MM.1S (cell line): ENCODE measurements around the gene FMN2.

Experiments
- DNase-seq: peaks from one replicate; pipeline ENCODE4 v3.0.0-alpha.2; 2015
- H2AFZ ChIP-seq: fragments of 300-600 bp; sonication (generic); 2 replicates; pipeline ENCODE4 v1.6.0; 2016; ENCODE audit warnings: antibody characterized with exemption, low read length
- H3F3A ChIP-seq: fragments of 300-600 bp; sonication (generic); 2 replicates; pipeline ENCODE4 v1.6.1; 2016; ENCODE audit warnings: mild to moderate bottlenecking, antibody characterized with exemption, low read length, moderate library complexity, mixed read lengths; ENCODE audit not compliant: insufficient read depth
- H3K27ac ChIP-seq: fragments of 300-600 bp; sonication (generic); 2 replicates; pipeline ENCODE4 v1.5.1; 2016; ENCODE audit warnings: mild to moderate bottlenecking, low read length
- H3K27me3 ChIP-seq: fragments of 300-600 bp; sonication (generic); replicated peaks from 2 replicates; pipeline ENCODE4 v1.6.0; 2016; ENCODE audit warnings: low read length; ENCODE audit not compliant: insufficient read depth
- H3K36me3 ChIP-seq: fragments of 300-600 bp; sonication (generic); replicated peaks from 2 replicates; pipeline ENCODE4 v1.6.1; 2016; ENCODE audit warnings: mild to moderate bottlenecking, low read length, mixed read lengths; ENCODE audit not compliant: insufficient read depth
- H3K4me1 ChIP-seq: fragments of 300-600 bp; sonication (generic); 2 replicates; pipeline ENCODE4 v1.6.1; 2016; ENCODE audit warnings: low read length, mixed read lengths
- H3K4me2 ChIP-seq: fragments of 300-600 bp; sonication (generic); 2 replicates; pipeline ENCODE4 v1.6.0; 2016; ENCODE audit warnings: low read depth, low read length
- H3K4me3 ChIP-seq: fragments of 300-600 bp; sonication (generic); 2 replicates; pipeline ENCODE4 v1.5.1; 2016; ENCODE audit warnings: low read length, mixed read lengths
- H3K79me2 ChIP-seq: fragments of 300-600 bp; sonication (generic); 2 replicates; pipeline ENCODE4 v1.6.1; 2016; ENCODE audit warnings: mixed run types, low read length, mixed read lengths
- H3K9ac ChIP-seq: fragments of 300-600 bp; sonication (generic); 2 replicates; pipeline ENCODE4 v1.6.1; 2016; ENCODE audit warnings: low read length, mixed read lengths
- H3K9me2 ChIP-seq: fragments of 300-600 bp; sonication (generic); replicated peaks from 2 replicates; pipeline ENCODE4 v1.6.1; 2016; ENCODE audit warnings: mild to moderate bottlenecking, low read length, mixed read lengths; ENCODE audit not compliant: insufficient read depth
- H3K9me3 ChIP-seq: fragments of 300-600 bp; sonication (generic); replicated peaks from 2 replicates; pipeline ENCODE4 v1.6.1; 2016; ENCODE audit warnings: mild to moderate bottlenecking, low read length, mixed read lengths; ENCODE audit not compliant: insufficient read depth
- H4K20me1 ChIP-seq: fragments of 300-600 bp; sonication (generic); 2 replicates; pipeline ENCODE4 v1.6.1; 2016; ENCODE audit warnings: mild to moderate bottlenecking, low read length, moderate library complexity, mixed read lengths; ENCODE audit not compliant: insufficient read depth
- CTCF ChIP-seq: fragments of 300-600 bp; sonication (generic); IDR thresholded peaks from 2 replicates; pipeline ENCODE4 v1.5.1; 2016; ENCODE audit warnings: antibody characterized with exemption, low read length, mixed read lengths
- EZH2 ChIP-seq: fragments of 300-600 bp; sonication (generic); optimal IDR thresholded peaks from 2 replicates; pipeline ENCODE3; 2017; ENCODE audit warnings: low read depth, mild to moderate bottlenecking, antibody characterized with exemption, low read length, mixed read lengths
- EZH2phosphoT487 ChIP-seq: fragments of 300-600 bp; sonication (generic); IDR thresholded peaks from 2 replicates; pipeline ENCODE4 v1.6.1; 2018; ENCODE audit warnings: antibody characterized with exemption, low read length

The FMN2 gene

GRCh38 chr1:240148333-240148732, 56.6 kb downstream of the FMN2 start:
- no peaks in the 10 kb centered on the region for H4K20me1 ChIP-seq
- H3K4me3 ChIP-seq: no peak overlapping the region
- H2AFZ ChIP-seq: no peak overlapping the region
- no peaks in the 10 kb centered on the region for H3K79me2 ChIP-seq
- H3K9me2 ChIP-seq: no peaks in the 10 kb centered on the region
- H3K4me1 ChIP-seq: no peaks in the 10 kb centered on the region
- no peaks in the 10 kb centered on the region for H3K36me3 ChIP-seq
- TF ChIP-seq EZH2phosphoT487: no peak
- no peak for TF ChIP-seq CTCF
- no peak for TF ChIP-seq EZH2
- H3K4me2 ChIP-seq: no peak overlapping the region
- H3F3A ChIP-seq: no peaks in the 10 kb centered on the region
- DNase-seq: no peak
- H3K9me3 ChIP-seq: no peaks in the 10 kb centered on the region
- no peaks in the 10 kb centered on the region for H3K27me3 ChIP-seq
- no peak overlapping the region for H3K27ac ChIP-seq
- H3K9ac ChIP-seq: no peak overlapping the region

- no peaks in the 10 kb centered on the region for H3K4me1 ChIP-seq
- H3K9me2 ChIP-seq: no peaks in the 10 kb centered on the region
- H3K4me2 ChIP-seq: no peak overlapping the region
- H3K4me3 ChIP-seq: no peak overlapping the region
- H3K27ac ChIP-seq: no peak overlapping the region
- no peak overlapping the region for H3K9ac ChIP-seq
- TF ChIP-seq EZH2 (no peak), EZH2phosphoT487 (no peak), CTCF (peak; percentile 76)
- DNase-seq: peak; percentile 43
- H4K20me1 ChIP-seq: no peaks in the 10 kb centered on the region
- H3K27me3 ChIP-seq: no peaks in the 10 kb centered on the region
- H3F3A ChIP-seq: no peaks in the 10 kb centered on the region
- no peaks in the 10 kb centered on the region for H3K36me3 ChIP-seq
- no peaks in the 10 kb centered on the region for H3K79me2 ChIP-seq
- H3K9me3 ChIP-seq: no peaks in the 10 kb centered on the region
- no peak overlapping the region for H2AFZ ChIP-seq
Observed at GRCh38 chr1:240149484-240150094, 57.9 kb downstream of the FMN2 start.

GRCh38 chr1:240151136-240151735, 59.6 kb downstream of the FMN2 start:
- Histone ChIP-seq H3K79me2 (no peaks in the 10 kb centered on the region), H3K27ac (no peak overlapping the region), H3F3A (no peaks in the 10 kb centered on the region), H3K9me2 (no peaks in the 10 kb centered on the region), H3K4me2 (no peak overlapping the region), H3K9me3 (no peaks in the 10 kb centered on the region), H4K20me1 (no peaks in the 10 kb centered on the region), H3K4me3 (no peak overlapping the region), H3K4me1 (no peaks in the 10 kb centered on the region), H3K36me3 (no peaks in the 10 kb centered on the region), H2AFZ (no peak overlapping the region), H3K9ac (no peak overlapping the region), H3K27me3 (no peaks in the 10 kb centered on the region)
- no peak for TF ChIP-seq EZH2
- no peak for TF ChIP-seq EZH2phosphoT487
- no peak for TF ChIP-seq CTCF
- DNase-seq: no peak
